ENCODE data around the gene ZMYND10. TPM values are rescaled to one million over a fixed set of nuclear protein-coding genes. Genes with fewer than 3 reads are reported as not detected.
"Not testable (repeated sequence)": the region's sequence is repeated elsewhere in the genome, so short reads cannot be mapped to it uniquely, and the experiment has no call there.

Gene ZMYND10
- total RNA-seq, 1 experiment from 2014 or later, result 0.30 TPM

DNA sequence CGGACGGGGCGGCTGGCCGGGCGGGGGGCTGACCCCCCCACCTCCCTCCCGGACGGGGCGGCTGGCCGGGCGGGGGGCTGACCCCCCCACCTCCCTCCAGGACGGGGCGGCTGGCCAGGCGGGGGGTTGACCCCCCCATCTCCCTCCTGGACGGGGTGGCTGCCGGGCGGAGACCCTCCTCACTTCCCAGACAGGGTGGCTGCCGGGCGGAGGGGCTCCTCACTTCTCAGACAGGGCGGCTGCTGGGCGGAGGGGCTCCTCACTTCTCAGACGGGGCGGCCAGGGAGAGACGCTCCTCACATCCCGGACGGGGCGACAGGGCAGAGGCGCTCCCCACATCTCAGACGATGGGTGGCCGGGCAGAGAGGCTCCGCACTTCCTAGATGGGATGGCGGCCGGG is 33.5 kb downstream of the ZMYND10 start:
- DNase-seq (ENCODE audit: extremely low read depth, low read depth), result not testable (repeated sequence)

DNA sequence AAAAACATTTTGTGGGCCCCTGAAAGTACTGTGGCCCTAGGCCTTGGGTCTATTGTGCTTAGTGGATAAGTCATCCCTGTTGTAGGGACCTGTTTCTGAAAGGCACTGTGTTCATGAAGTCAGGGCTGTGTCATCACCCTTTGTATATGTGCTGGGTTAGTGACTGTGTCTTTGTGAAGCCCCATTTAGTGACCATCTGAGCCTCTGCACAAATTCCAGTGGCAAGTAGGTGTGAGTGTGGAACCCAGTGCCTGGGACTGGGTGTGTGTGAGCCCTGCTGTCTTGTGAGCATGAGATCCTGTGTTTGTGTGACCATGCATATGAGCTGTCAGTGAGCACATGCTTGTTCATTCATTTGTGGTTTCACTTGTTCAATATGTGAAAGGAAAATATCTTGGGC is 40.9 kb downstream of the ZMYND10 start:
- DNase-seq (ENCODE audit: extremely low read depth, low read depth), result no peak

DNA sequence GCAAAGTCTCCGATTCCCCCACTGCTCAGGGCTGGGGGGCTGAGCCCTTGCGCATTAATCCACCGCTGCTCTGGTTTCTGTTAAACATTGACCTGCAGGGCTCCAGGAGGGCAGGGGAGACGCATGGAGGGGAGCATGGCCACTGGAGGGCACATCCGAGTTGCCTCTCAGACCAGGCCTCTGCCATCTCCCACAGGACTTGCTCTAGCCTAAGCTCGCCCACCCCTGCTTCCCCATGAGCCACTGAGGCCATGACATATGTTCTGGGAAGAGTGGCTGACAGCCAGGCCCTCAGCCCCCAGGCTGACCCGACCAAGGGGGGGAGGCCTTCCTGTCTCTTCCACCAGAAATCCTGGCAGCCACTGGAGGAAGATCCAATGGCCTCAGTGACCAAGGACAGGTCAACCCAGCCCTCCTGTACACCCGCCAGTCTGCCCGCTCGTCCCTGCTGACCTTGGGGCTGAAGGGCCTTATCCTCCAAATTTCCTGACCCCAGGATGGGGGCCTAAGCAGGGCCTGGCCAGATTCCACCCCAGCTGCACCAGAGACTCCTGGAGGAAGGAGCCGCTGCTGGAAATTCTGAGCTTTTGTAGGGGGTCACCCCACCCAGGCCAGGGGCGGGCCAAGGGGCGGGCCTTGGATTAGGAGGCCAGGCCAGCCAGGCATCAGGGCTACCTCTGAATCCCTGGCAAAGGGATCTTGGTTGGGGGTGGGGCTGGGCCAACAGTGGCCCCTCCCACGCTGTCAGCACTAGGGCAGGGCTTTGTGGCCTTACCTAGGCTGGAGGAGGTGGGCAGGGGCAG is 42.3 kb downstream of the ZMYND10 start, which contains the start of gene HYAL1:
Gene HYAL1, minus strand, starts transcription at position 562 of the 803 bp plus-strand sequence. CDS start 618 bp downstream, outside the sequence.
- DNase-seq (ENCODE audit: extremely low read depth, low read depth), result no peak

DNA sequence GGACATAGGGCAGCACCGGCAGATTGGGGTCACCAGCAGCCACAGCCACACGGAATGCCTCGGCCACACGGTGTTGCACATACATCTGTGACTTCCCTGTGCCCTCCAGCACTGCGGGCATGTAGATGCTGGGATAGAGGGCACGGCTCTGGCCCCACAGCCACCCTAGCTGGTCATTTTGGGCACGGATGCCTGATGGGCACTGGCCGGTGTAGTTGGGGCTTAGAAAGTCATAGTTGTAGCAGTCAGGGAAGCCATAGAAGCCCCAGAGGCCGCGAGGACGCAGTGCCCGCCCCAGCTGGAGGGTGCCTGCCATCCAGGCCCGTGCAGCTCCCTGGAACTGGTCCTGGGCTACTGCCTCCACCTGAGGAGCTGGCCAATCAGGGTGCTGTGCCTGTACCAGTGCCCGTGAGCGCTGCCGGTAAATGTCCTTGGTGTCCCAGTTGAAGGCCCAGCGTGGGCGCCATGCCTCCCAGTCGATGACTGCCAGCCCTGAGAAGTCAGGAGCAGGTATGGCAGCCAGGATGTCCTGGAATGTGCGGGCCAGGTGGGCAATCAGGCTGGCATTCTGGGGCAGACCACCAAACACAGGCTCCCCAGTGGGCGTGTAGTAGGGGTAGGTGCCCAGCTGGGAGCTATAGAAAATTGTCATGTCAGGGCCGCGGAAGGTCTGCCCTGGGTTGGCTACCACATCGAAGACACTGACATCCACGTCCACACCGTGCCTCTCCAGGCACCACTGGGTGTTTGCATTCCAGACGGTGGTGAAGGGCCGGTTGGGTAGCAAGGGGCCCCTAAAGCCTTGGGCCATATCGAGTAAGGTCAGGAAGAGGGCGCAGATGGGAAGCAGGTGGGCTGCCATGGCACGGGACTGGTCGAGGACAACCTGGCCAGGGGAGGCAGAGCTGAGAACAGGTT is 43.2 kb downstream of the ZMYND10 start:
- no peak for DNase-seq (ENCODE audit: extremely low read depth, low read depth)

DNA sequence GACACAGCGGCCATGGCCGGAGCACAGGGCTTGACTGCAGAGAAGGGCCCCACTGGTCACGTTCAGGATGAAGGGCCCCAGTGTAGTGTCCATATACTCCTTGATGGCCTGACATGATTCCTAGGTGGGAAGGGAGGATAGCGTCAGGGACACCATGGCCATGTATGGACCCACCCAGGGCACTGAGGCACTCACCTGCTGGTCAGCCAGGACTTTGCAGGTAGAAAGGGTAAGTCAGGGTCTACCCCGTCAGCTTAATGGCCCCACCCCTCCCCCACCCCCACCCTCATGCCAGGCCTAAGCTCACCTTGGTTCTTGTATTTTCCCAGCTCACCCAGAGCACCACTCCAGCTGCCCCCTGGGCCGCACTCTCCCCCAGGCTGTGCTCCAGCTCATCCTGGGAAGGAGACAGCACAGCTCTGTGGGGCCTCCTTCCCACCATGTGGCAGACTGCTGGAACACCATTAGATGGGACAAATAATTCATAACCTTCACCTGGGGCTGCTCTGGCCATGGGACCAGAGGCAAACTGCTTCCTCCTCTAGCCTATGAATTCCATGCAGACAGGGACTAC is 44.8 kb downstream of the ZMYND10 start:
- DNase-seq (ENCODE audit: extremely low read depth, low read depth), result no peak

DNA sequence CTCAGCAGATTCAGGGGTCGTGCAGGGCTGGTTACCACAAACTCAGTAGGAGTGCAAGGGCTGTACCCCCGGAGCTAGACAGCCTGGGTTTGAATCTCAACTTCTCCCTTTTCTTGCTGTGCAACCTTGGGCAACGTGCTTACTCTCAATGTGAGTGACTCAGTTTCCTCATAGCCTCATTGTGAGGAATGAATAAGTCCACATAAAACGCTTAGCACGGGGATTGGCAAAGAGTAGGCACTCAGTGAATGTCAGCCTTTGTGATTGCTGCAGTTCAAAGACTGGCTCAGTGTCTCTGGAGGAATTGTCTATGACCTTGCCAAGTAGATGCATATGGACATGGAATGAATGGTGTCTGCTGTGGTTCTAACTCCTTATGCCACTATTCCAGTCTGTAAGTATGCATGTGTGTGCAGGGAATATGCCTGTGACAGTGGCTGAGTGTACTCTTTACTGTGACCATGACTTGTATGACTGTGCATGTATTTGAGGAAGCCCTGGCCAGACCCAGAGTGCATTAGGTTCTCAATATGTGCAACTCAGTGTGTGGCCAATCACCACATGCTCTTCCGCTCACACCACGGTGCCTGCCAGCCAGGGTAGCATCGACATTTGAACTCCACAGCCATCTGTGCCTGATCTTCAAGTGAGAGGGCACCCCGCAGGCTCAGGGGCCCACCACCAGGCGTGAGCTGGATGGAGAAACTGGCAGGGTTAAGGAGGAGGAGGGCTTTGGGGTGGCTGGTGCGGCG is 45.4 kb downstream of the ZMYND10 start:
- peak; percentile 52 for DNase-seq (ENCODE audit: extremely low read depth, low read depth)

DNA sequence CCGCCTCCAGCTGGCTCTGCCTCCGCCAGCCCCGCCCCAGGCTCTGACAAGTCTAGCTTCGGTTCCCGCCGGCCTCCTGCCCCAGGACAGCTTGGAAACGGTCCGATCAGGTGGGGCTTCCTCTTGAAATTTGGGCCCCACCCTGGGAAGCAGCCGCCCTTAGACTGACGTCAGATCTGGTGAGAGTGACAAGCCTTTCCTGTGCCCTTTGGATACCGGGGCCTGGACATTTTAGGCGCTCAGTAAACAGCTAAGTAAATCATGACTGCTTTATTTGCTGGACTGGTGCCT is 45.9 kb downstream of the ZMYND10 start:
- no peak for DNase-seq (ENCODE audit: extremely low read depth, low read depth)

DNA sequence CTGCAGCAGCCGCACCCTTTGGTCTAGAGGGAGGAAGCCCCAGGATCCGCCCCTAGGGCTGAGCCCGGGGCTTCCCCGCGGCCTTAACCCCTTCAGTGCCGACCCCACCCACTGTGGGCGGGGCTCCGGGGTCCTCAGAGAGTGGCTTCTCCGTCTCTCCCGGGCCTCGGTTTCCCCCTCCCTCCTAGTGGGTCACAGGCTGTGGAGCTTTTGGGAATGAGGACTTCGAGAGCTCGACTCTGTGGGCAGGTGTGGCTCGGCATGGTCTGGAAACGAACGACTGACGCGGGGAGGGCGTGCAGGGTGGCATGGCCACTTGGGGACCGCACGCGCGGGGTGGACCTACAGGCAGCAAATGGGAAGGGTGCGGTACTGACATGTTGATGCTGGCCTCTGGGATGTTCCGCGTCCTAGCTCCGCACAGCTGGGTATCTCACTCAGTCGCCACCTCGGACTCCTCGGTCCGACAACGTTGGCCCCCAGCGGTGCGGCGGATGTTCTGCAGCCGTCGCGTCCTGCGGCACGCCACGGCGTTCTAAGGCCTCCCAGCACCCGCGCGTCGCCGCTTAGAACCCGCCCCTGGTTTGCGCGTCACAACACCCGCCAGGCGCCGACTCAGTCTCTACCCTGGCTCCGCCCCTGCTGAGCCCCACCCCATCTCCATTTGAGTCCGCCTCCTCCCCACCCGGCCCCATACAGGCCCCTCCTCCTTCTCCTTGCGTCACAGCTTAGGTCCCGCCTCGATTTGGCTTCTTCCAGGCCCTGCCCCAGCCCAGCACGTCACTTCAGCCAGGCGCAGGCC is 46.5 kb downstream of the ZMYND10 start, which contains the start of the genes HYAL3 and NAA80:
Gene HYAL3, minus strand, starts transcription at position 570 of the 802 bp plus-strand sequence. CDS start 3,803 bp downstream, outside the sequence.
Gene NAA80, minus strand, starts transcription at position 570 of the 802 bp plus-strand sequence. CDS start 1,942 bp downstream, outside the sequence.
- peak; percentile 98 for DNase-seq (ENCODE audit: extremely low read depth, low read depth)

DNA sequence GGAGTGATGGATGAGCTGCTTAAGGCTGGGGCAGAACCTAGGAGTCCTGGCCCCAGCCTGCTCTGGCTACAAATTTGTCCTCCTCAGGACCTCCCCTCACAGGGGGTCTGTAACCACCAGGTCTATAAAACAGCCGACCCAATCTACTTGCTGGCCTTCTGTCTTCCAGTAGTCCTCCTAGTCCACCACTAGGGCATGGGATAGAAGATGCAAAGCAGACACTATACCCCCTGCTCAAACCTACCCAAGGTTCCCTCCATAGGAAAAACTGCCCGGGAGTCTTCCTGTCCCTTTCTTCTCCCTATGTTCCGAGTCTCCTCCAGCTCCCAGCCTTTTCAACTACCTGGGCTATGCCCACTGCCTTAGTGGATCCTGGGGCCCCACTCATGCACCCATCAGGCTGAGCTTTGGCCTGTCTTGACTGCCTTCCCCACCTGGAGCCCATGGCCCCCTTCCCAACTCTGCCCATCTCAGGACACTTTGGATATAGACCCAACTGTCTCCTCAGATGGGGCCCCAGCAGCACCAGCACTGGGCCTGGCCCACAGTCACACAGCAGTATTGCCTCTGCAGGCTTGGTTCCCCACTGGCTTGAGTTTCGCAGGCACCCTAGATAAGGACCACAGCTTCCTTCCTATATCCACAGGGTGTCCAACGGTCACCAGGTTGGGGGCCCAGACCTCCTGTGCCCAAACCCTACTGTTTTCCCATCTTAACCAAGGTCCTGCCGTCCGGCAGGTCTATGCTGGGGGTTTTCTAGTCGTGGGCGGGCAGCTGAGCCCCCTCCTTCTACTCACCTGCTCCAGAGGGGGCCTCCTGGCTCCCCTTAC is 47.4 kb downstream of the ZMYND10 start:
- no peak for DNase-seq (ENCODE audit: extremely low read depth, low read depth)

DNA sequence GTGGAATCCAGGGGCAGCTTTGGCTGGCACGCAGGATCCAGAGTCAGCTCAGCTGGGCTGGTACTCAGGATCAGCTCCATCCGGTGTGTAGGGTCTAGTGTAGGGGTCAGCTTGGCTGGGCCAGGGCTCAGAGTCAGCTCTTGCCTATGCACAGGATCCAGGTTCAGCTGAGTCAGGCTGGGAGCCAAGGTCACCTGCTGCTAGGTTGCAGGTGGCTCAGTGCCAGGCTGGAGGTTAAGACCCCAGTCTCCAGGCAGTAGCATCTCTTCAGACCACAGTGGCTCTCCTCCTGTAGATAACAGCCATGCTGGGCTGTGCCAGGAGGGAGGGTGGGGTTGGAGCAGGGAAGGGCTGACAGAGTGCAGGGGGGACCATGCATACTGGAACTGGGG is 48.2 kb downstream of the ZMYND10 start:
- DNase-seq (ENCODE audit: extremely low read depth, low read depth), result no peak

DNA sequence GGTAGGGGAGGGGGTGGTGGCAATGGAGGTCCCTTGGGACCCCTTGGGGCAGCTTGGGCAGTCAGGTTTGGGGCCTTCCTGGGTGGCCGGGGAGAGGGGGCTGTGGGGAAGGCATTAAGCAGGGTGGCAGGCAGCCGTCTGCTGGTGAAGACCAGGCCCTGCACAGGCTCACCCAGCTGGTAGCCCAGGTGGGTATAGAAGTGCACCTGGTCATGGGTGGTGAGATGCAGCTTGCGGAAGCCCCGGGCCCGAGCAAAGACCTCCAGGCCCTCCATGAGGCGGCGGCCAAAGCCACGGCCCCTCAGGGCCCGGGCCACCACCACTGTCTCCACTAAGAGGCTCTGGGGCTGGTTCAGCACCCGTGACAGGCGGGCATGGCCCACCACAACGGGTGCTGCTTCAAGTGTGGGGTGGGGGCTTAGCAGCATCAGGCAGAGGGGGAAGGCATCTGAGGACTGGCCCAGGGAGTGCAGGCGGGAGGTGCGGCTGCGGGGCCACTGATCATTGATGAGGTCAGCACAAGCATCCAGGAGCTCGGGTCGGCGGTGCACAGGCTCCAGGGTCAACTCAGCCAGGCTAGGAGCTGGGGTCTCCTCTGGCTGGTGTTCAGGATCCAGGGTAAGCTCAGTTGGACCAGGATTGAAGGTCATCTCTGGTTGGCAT is 48.7 kb downstream of the ZMYND10 start:
- DNase-seq (ENCODE audit: extremely low read depth, low read depth), result no peak

DNA sequence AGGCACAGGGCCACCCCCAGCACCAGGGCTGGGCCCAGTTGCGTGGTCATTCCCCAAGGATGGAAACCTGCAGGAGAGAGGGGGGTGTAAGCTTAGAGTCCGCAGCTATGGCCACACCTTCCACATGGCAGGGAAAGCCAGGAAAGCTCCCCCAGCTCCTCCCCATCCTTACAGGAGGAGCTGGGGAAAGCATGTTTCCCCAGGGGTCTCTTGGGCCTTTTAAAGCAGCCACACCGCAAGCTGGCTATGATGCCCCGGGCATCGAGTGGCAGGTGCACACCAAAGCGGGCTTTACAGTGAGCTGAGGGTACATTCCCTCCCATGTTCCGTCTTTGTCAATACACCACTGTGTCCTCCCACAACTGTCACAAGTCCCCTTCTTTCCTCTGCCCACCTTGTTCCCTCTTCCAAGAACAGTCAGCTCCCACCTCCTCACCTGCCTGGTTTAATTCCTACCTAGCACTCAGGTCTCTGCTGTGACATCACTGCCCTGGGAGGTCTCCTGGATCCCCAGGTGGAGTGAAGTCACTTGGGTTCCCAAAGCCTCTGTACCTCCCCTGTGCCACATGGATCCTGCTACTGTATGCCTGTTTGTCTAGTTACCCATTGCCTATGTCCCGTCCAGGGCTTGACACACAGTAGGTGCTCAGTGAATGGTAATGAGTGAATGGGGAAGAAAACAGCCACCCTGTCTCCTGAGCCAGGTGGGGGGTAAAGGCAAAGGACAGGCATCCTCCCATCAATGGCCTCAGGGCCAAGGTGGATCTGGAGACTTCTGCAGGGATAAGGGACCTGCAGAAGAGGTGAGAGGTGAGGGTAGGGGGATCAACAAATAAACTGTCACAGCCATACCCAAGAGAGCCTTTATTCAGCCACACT is 49.7 kb downstream of the ZMYND10 start:
- DNase-seq (ENCODE audit: extremely low read depth, low read depth), result no peak

DNA sequence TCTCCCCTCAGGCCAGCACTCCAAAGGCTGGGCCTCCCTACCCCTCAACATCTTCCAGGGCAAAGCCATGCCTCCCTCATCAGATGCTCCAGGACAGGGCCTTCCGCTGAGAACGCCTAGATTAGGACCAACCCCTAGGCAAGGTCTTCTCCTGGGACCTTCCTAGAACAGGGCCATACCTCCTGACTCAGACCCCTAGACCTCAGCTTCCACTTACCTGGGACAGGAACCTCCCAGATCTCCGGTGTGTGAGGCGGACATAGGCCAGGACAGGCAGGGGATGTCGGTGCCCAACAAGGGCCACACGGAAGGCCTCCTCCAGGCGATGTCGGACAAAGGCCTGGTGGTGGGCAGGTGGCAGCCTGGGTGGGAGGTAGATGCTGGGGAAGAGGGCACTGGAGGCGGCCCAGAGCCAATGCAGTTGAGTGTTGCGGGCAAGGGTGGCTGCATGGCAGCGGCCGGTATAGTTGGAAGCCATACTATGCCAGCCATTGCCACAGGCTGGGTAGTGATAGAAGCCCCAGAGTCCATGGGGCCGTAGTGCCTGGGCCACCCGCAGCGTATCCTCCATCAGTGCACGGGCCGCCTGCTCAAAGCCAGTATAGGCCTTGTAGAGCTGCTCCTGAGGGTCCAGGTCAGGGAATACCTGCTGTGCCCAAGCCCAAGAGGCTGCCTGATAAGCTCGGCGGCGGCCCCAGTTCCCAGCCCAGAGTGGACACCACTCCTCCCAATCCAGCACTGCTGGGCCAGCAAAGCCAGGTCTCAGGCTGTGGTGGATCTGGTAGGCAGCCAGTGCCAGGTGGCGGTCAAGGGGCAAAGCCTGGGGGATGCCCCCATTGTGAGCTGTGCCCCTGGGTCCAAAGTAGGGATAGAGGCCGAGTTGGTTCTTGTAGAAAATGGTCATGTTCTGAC is 50.8 kb downstream of the ZMYND10 start:
- no peak for DNase-seq (ENCODE audit: extremely low read depth, low read depth)

DNA sequence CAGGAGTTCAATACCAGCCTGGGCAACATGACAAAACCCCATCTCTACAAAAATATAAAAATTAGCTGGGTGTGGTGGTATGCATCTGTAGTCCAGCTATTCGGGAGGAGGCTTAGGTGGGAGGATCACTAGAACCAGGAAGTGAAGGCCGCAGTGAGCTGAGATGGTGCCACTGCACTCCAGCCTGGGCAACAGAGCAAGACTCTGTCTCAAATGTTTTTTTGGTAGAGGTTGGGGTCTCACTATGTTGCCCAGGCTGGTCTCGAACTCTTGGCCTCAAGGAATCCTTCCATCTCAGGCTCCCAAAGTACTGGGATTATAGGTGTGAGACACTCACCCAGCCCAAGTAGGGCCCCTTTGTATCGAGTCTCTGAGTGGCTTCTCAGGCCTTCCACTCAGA is 51.4 kb downstream of the ZMYND10 start:
- DNase-seq (ENCODE audit: extremely low read depth, low read depth), result no peak

DNA sequence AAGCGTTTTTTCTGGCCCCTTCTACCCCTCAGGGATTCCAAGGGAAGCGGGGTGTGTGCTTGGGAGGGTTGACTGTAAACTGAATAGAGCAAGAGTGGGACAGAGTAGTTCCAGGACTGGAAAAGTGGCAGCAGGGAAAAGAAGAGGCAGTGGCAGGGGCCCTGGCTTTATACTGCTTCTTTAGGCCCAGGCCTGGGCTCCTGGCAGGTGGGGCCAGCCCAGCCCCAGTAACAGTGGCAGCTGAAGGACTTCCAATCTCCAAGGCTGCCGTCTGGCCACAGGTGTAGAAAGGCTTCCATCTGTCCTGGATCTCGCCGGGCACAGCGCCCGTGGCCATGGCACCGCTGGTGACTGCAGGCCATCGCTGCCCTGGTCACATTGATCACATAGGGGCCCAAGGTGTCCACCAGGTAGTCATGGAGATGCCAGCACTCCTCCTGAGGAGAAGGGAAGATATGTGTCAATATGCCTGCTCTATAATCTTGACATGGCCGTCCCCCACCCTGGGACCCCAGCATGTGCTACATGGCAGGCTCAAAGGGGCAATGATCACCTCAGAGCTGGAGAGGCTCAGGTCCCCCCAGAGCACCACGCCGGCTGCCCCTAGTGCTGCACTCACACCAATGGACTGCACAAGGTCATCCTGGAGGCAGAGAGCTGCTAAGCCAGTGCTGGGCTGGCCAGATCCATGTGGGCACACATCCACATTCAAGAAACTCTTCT is 52.3 kb downstream of the ZMYND10 start:
- DNase-seq (ENCODE audit: extremely low read depth, low read depth), result no peak

All from NCI-H460 (cell line).